NOMO-1 treated with DMSO at 0.1 percent for 48 hours (cell line): ENCODE results near the gene SEMA3D.

Experiments
- DNase-seq: peaks from one replicate; lab custom pipeline; 2025; ENCODE audit not compliant: unreplicated experiment; lab: John Stamatoyannopoulos, UW

Gene SEMA3D

GRCh38 chr7:85186521-85187241, at the start of gene SEMA3D:
Gene SEMA3D (minus strand): TSS chr7:85187056. CDS start chr7:85121891, 65,165 bp downstream.
- peak; percentile 86 for DNase-seq

DNA sequence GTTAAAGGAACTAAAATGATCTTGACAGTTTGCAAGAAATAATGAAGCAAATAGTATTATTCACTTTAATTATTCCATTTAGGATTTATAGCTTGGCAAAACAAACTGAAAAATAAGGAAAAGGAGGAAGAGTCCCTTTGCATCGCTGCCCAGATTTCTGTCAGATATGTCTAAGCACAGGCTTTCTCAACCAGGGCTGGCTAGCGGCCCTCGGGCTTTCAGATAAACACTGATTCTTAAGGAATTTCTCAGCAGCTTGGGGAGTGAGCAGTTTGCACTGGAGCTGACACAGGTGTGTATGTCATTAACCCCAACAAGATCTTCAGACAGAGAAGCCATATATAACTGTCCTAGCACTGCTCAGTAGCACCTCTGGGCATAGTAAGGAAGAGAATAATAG, 47.9 kb upstream of the SEMA3D start:
- no peak for DNase-seq

- no peak for DNase-seq
Measured at GRCh38 chr7:85232068-85232467, 45.2 kb upstream of the SEMA3D start.

GRCh38 chr7:85230623-85231022, 43.8 kb upstream of the SEMA3D start:
- DNase-seq = peak; percentile 50

GRCh38 chr7:85229544-85229943, 42.7 kb upstream of the SEMA3D start:
- DNase-seq = no peak

- DNase-seq = no peak
Measured at GRCh38 chr7:85226361-85227085, 39.7 kb upstream of the SEMA3D start.

GRCh38 chr7:85224171-85224570, 37.3 kb upstream of the SEMA3D start:
- no peak for DNase-seq

DNA sequence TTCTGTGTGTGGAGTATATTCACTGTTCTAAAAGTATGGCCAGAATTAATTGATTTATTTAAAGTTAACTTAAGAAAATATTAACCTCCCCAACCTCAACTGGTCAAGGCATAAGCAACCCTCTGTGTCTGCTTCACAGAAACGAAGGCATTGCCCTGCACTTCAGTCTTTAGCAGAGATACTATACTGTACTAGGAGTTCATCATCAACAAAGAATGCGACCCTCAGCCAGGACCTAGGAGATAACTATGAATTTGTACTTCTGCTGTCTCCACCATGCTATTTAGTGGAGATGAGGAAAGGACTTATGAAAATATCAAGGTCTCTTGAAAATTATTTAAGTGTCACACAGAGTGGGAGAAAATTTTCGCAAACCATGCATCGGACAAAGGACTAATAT, 35.7 kb upstream of the SEMA3D start:
- no peak for DNase-seq

- no peak for DNase-seq
Measured at GRCh38 chr7:85221796-85222195, 34.9 kb upstream of the SEMA3D start.

DNA sequence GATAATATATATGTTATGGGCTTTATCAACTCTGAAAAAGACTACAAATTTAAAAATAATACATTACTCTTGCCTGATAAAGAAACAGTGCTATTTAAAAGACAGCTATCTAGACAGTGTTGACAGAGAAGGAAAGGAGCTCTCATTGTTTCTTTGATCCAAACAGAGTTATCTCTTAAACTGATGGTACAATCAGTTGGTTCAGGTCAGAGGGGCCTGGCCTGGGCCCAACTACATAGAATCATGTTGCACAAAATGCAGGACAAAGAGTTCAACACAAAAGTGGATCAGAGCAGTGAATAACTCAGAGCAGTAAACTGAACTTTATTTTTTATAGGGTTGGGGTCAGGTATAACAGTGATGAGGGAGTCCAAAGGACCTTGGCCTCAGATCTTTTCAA, 33.8 kb upstream of the SEMA3D start:
- DNase-seq = no peak

GRCh38 chr7:85220023-85220422, 33.2 kb upstream of the SEMA3D start:
- no peak for DNase-seq

- DNase-seq = no peak
Measured at GRCh38 chr7:85217085-85217484, 30.2 kb upstream of the SEMA3D start.

GRCh38 chr7:85215098-85215497, 28.2 kb upstream of the SEMA3D start:
- no peak for DNase-seq

GRCh38 chr7:85213500-85213899, 26.6 kb upstream of the SEMA3D start:
- DNase-seq = no peak

DNA sequence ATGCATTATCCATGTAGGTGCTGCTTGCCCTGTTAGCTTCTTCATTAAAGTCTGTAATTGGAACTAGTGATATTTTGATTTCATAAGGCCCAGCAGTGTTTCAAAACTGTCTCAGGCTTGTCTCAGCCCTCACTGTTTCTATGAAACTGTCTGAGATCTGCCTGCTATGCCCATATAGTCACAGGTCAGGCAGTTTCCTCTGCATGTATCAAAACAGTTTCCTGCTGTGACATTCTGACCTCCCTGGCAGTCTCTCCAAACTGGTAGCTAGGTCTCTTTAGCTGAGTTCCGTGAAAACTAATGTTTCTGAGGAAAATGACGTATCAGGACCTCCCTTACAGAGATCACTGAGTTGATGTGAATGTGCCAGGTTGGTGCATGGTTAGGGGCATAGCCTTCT, 18.9 kb upstream of the SEMA3D start:
- DNase-seq = no peak

GRCh38 chr7:85204496-85204895, 17.6 kb upstream of the SEMA3D start:
- DNase-seq = no peak

DNA sequence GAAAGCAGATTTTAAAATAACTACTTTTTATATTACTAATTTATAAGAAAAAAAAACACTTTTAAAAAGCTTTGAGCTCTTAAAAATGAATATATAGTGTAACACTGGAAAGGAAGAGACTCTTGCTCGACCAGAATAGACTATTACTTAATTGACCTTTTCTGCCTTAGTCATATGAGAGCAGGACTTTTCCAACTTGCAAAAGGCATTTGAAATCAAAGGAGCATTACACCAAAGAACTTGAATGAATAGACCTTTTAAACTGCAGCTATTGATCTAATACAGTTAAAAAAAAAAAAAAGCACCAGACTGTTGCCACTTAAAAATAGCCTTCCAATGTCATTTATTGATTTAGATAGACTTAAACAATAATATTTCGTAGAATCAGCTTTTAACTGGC, 17.2 kb upstream of the SEMA3D start:
- no peak for DNase-seq

DNA sequence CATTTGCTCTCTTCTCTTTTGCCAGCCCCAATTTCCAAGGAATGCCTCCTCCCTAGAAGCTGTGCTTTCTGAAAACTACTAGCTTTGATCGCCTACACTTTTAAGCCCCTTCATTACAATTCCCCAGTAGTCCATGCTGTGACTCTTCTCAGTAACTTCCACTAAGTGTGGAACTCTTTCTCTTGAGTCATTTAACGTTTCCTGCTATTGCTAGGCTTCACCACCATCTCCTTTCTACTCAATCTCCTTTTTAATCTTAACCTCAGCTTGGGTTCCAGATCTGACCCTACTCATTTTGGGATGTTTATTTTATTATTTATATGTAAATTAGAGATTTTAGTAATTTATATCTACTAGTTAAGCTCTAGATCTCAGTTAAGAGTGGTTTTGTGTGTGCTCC, 14.4 kb upstream of the SEMA3D start:
- DNase-seq = no peak

DNA sequence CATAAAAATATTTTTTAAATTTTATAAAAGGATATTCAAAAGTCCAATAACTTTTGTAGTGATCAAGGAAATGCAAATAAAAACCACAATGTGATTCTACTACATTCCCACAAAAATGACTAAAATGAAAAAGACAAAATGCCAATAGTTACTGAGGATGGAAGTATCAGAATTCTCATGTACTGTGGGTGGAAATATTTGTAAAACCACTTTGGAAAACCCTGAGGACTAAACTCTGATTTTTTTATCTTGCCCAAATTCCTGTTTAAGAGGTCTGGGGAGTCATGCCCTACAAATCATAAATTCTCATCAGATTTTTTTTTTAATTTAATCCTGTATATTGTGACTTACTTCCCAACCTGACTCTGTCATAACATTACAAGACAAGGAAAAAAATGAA, 9.8 kb upstream of the SEMA3D start:
- DNase-seq = no peak

- DNase-seq = no peak
Measured at GRCh38 chr7:85191383-85191782, 4.5 kb upstream of the SEMA3D start.

DNA sequence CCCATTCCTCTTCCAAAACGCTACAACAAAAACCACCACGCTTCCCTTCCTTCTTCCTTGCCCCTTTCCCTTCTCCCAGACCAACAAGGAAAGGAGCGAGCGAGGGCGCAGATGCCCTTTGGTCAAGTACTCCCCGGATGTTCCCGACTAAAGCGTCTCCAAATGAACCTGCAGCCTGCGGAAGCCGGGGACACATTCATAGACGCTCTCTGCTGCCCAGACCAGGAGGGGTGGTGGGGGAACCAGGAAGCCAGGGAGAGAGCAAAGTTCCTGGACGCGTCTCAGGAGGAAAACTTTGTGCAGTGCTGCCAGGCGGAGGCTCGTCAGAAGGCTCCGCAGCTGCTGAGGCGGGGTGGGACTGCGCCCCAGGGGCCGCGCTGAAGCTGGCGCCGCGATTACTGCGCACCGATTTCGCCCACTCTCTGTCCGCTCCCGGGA, 754 bp downstream of the SEMA3D start:
- DNase-seq = peak; percentile 27

- peak; percentile 58 for DNase-seq
Measured at GRCh38 chr7:85185424-85186082, 1.3 kb downstream of the SEMA3D start.
